ENCODE measurements around the gene OAF. TPM values are rescaled to one million over a fixed set of nuclear protein-coding genes. Genes with fewer than 3 reads are reported as not detected.

OAF gene
- total and polyA plus RNA-seq, 9 of the 15 experiments (the other 6 are each of a cell fraction or from before 2014, with no cell fraction given), result 1.1 to 21.6 (median 7.5) TPM

- Histone ChIP-seq H4K20me1 (replicated peaks; ENCODE audit: control insufficient read depth, insufficient read depth, low read length) (peaks cover 3% of the 10 kb centered on the region; the same call in 1 of the 2 replicates), H3K79me2 (ENCODE audit: control insufficient read depth, insufficient read depth, low read length) (peaks cover 4% of the 10 kb centered on the region; the same call in 1 of the 3 replicates), H3K9ac (ENCODE audit: insufficient read depth in 1 of 2, low read depth in 2 of 2, low read length in 2 of 2) (peak overlapping the region in 1 of 2 experiments; percentile 0; a peak in 2 of 4 replicates), H2AFZ (ENCODE audit: low read depth, low read length) (no peak overlapping the region), H3K9me3 (replicated peaks; ENCODE audit: control insufficient read depth, insufficient read depth, low read depth, low read length) (no peaks in the 10 kb centered on the region), H3K4me3 (no peak overlapping the region), H3K27ac (ENCODE audit: extremely low read depth, low read depth, low read length) (no peak overlapping the region), H3K36me3 (ENCODE audit: control insufficient read depth, insufficient read depth, low read length) (0 out of 3 replicates have a peak, but pooled peaks cover 3% of the 10 kb centered on the region), H3K27me3 (ENCODE audit: control insufficient read depth in 2 of 2, insufficient read depth in 2 of 2, low read length in 2 of 2) (peaks cover 0 to 7% of the 10 kb centered on the region in 2 experiments; a peak in 1 of 5 replicates), H3K4me1 (replicated peaks in 1 of 2; ENCODE audit: control insufficient read depth in 2 of 2, insufficient read depth in 2 of 2, low read length in 2 of 2) (peaks cover 21 to 32% of the 10 kb centered on the region in 2 experiments; a peak in 4 of 5 replicates), H3K9me1 (ENCODE audit: control insufficient read depth, insufficient read depth, low read length) (no peaks in the 10 kb centered on the region), H3K4me2 (ENCODE audit: insufficient read depth, low read length) (0 out of 2 replicates have a peak overlapping the region, but pooled peaks have one; percentile 13)
- 0 out of 2 replicates have a peak, but pooled peaks have one; percentile 37 for TF ChIP-seq EGR1 (conservative IDR thresholded peaks at IDR 0.05)
- TF ChIP-seq ZZZ3 (IDR thresholded peaks at IDR 0.05), result no peak
- TF ChIP-seq RBBP5 (IDR thresholded peaks at IDR 0.05; ENCODE audit: borderline replicate concordance, insufficient read depth, low read length, poor library complexity, severe bottlenecking), result no peak
- TF ChIP-seq HSF4 (CRISPR knock-in tag; IDR thresholded peaks at IDR 0.05; ENCODE audit: borderline replicate concordance), result no peak
- TF ChIP-seq RBFOX2 (IDR thresholded peaks at IDR 0.05; ENCODE audit: low read depth, low read length), result no peak
- TF ChIP-seq MCM5 (IDR thresholded peaks at IDR 0.05; ENCODE audit: low read depth), result no peak
- TSS peak; percentile 50 for BruUV-seq (replicated peaks)
- FAIRE-seq, result no peak
- POLR2A ChIA-PET, result interaction anchor here (0.5 to 1.1 kb wide), 5 partner anchors 16 to 127 kb away, joined by 3 to 8 read pairs (median 4); no protein-coding TSS in a partner anchor
- peak; percentile 6; the same call in 1 of the 3 replicates for ATAC-seq
- DNase-seq (ENCODE audit: extremely low read depth in 1 of 4, low spot score in 3 of 4), result peak; percentile 17 to 40 (median 32)
- intact Hi-C loops (cut with micrococcal nuclease), result loop anchor here (10.0 kb wide), 1 partner anchor 858 kb away; no protein-coding TSS in a partner anchor
- CTCF ChIA-PET (ENCODE audit: low intra/inter-chr PET ratio), result no interaction called here
- in situ Hi-C loops (cut with MboI), result no loop called here
- WGBS (ENCODE audit: insufficient coverage, low coverage, missing lambda C conversion rate), result 33% methylated on average over 8 of the region's 13 CpGs
These were observed 1.5 kb downstream of the OAF start for GRCh38 chr11:120212259-120212878.

Data from K562 (cell line).